ENCODE data around the gene FZD7. TPM values are rescaled to one million over a fixed set of nuclear protein-coding genes. Genes with fewer than 3 reads are reported as not detected.

FZD7 gene
- total RNA-seq, 1 experiment from 2014 or later: 302 TPM

DNA sequence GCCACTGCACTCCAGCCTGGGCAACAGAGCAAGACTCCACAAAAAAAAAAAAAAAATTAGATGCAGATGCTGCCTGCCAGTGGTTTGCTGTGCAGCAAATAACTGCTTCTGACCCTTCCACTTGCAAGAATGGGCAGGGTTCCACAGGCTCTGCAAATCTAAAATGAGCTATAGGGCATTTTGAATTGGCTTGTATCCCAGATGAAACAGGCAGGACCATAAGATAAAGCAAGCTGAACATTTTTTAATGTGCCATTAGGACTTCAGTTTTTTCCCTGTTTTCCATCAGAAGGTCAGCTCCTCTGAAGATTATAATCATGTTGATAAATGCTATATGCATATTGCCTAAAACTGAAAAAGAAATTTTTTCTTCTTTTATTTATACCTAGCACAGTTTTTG, 15.7 kb upstream of the FZD7 start:
- Histone ChIP-seq H3K4me2 (ENCODE audit: insufficient read depth, insufficient read length, low read length) (no peak overlapping the region), H3K9ac (ENCODE audit: extremely low read depth, insufficient read length, low read length) (no peak overlapping the region), H3T11ph (ENCODE audit: low read length) (no peak overlapping the region), H3K14ac (ENCODE audit: insufficient read depth, low read length) (no peak overlapping the region), H3K56ac (ENCODE audit: insufficient read length, low read depth, low read length) (no peak overlapping the region), H4K5ac (ENCODE audit: insufficient read length, low read depth, low read length) (no peak overlapping the region), H3K4me1 (ENCODE audit: insufficient read depth, low read length) (peaks cover 3% of the 10 kb centered on the region; the same call in 1 of the 2 replicates), H2BK20ac (ENCODE audit: low read depth, low read length, poor library complexity, severe bottlenecking) (no peak overlapping the region), H3K27ac (ENCODE audit: insufficient read length, low read depth, low read length) (no peak overlapping the region), H2BK5ac (ENCODE audit: insufficient read length, low read length) (no peak overlapping the region), H2BK15ac (ENCODE audit: low read depth, low read length) (no peak overlapping the region), H4K8ac (replicated peaks; ENCODE audit: insufficient read length, low read depth, low read length) (no peak overlapping the region), H2AK5ac (ENCODE audit: insufficient read length, low read length) (no peak overlapping the region), H3K18ac (ENCODE audit: insufficient read length, low read depth, low read length) (no peak overlapping the region), H3K9me3 (ENCODE audit: control insufficient read depth, low read depth, low read length) (no peaks in the 10 kb centered on the region), H3K79me1 (ENCODE audit: insufficient read depth, low read depth, low read length, poor library complexity, severe bottlenecking) (no peaks in the 10 kb centered on the region), H2BK120ac (ENCODE audit: low read depth, low read length, poor library complexity, severe bottlenecking) (no peak overlapping the region), H3K27me3 (ENCODE audit: insufficient read depth, low read length) (no peaks in the 10 kb centered on the region), H3K23ac (ENCODE audit: insufficient read length, low read depth, low read length) (no peak overlapping the region), H3K79me2 (ENCODE audit: insufficient read depth, low read length) (no peaks in the 10 kb centered on the region), H4K91ac (ENCODE audit: insufficient read length, low read depth, low read length) (no peak overlapping the region), H2AFZ (ENCODE audit: low read length) (no peak overlapping the region), H3K23me2 (ENCODE audit: insufficient read length, low read depth, low read length, poor library complexity, severe bottlenecking) (no peaks in the 10 kb centered on the region), H3K4ac (ENCODE audit: low read depth, low read length) (no peak overlapping the region), H2BK12ac (ENCODE audit: insufficient read length, low read depth, low read length) (no peak overlapping the region), H4K20me1 (ENCODE audit: control insufficient read depth, insufficient read depth, insufficient read length) (no peaks in the 10 kb centered on the region)
- Mint-ChIP-seq H3K4me3 (no peak overlapping the region), H3K27me3 (ENCODE audit: low read depth) (no peaks in the 10 kb centered on the region; the same call in 1 of the 2 replicates), H3K9me3 (no peaks in the 10 kb centered on the region), H3K4me1 (peaks cover 35 to 36% of the 10 kb centered on the region in 2 experiments), H3K27ac (no peak overlapping the region), H3K36me3 (ENCODE audit: insufficient read depth in 1 of 3, low read depth in 3 of 3) (no peaks in the 10 kb centered on the region)
- TF ChIP-seq, protein P1, sequence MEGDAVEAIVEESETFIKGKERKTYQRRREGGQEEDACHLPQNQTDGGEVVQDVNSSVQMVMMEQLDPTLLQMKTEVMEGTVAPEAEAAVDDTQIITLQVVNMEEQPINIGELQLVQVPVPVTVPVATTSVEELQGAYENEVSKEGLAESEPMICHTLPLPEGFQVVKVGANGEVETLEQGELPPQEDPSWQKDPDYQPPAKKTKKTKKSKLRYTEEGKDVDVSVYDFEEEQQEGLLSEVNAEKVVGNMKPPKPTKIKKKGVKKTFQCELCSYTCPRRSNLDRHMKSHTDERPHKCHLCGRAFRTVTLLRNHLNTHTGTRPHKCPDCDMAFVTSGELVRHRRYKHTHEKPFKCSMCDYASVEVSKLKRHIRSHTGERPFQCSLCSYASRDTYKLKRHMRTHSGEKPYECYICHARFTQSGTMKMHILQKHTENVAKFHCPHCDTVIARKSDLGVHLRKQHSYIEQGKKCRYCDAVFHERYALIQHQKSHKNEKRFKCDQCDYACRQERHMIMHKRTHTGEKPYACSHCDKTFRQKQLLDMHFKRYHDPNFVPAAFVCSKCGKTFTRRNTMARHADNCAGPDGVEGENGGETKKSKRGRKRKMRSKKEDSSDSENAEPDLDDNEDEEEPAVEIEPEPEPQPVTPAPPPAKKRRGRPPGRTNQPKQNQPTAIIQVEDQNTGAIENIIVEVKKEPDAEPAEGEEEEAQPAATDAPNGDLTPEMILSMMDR (conservative IDR thresholded peaks at IDR 0.05): no peak
- no peak for DNase-seq

Data from H9 (cell line).